Amniotic stem cell (primary cell): Measurements from ENCODE around the gene DNMT1.

Source experiments
- DNase-seq: peaks from one replicate; lab custom pipeline; 2025; lab: John Stamatoyannopoulos, UW

DNMT1 gene

GRCh38 chr19:10139952-10140351, 54.8 kb downstream of the DNMT1 start:
- DNase-seq, result no peak

GRCh38 chr19:10138879-10139795, 55.6 kb downstream of the DNMT1 start:
- DNase-seq, result no peak

- no peak for DNase-seq
Measured at GRCh38 chr19:10137751-10138682, 56.7 kb downstream of the DNMT1 start.

- DNase-seq, result no peak
Measured at GRCh38 chr19:10136936-10137335, 57.8 kb downstream of the DNMT1 start.

- DNase-seq, result no peak
Measured at GRCh38 chr19:10135551-10136334, 59.0 kb downstream of the DNMT1 start.

GRCh38 chr19:10134040-10134439, 60.7 kb downstream of the DNMT1 start:
- no peak for DNase-seq

- no peak for DNase-seq
Measured at GRCh38 chr19:10133596-10133995, 61.2 kb downstream of the DNMT1 start.

GRCh38 chr19:10132905-10133304, 61.8 kb downstream of the DNMT1 start:
- no peak for DNase-seq

- no peak for DNase-seq
Measured at GRCh38 chr19:10126213-10126639, 68.5 kb downstream of the DNMT1 start.

- no peak for DNase-seq
Measured at GRCh38 chr19:10124429-10124828, 70.3 kb downstream of the DNMT1 start.

GRCh38 chr19:10122045-10122444, 72.7 kb downstream of the DNMT1 start:
- DNase-seq, result peak; percentile 16

GRCh38 chr19:10120538-10121189, 74.1 kb downstream of the DNMT1 start:
- DNase-seq, result peak; percentile 57

- no peak for DNase-seq
Measured at GRCh38 chr19:10118960-10119359, 75.8 kb downstream of the DNMT1 start.

- no peak for DNase-seq
Measured at GRCh38 chr19:10116866-10117616, 77.7 kb downstream of the DNMT1 start.

- DNase-seq, result no peak
Measured at GRCh38 chr19:10116085-10116865, 78.5 kb downstream of the DNMT1 start.

- no peak for DNase-seq
Measured at GRCh38 chr19:10115392-10116084, 79.2 kb downstream of the DNMT1 start.

GRCh38 chr19:10114651-10115391, 79.9 kb downstream of the DNMT1 start:
- no peak for DNase-seq

- DNase-seq, result no peak
Measured at GRCh38 chr19:10113964-10114650, 80.6 kb downstream of the DNMT1 start.
